CD4-positive, alpha-beta T cell treated with Interleukin-6 at 100 ng/mL for 8 hours (primary cell): ENCODE results near the gene SERINC3.

Experiments
- DNase-seq: peaks from one replicate; pipeline ENCODE4 v3.0.0-alpha.2; 2020; ENCODE audit warnings: mixed read lengths, low spot score

The SERINC3 gene

GRCh38 chr20:44463466-44463865, 58.4 kb downstream of the SERINC3 start:
- no peak for DNase-seq

- no peak for DNase-seq
These were observed 60.1 kb downstream of the SERINC3 start for GRCh38 chr20:44461803-44462174.

GRCh38 chr20:44461142-44461802, 60.6 kb downstream of the SERINC3 start:
- no peak for DNase-seq

- DNase-seq, result no peak
These were observed 61.1 kb downstream of the SERINC3 start for GRCh38 chr20:44460795-44461141.

- DNase-seq, result no peak
These were observed 62.6 kb downstream of the SERINC3 start for GRCh38 chr20:44459271-44459670.

GRCh38 chr20:44457016-44457415, 64.9 kb downstream of the SERINC3 start:
- no peak for DNase-seq

- no peak for DNase-seq
These were observed 65.3 kb downstream of the SERINC3 start for GRCh38 chr20:44456611-44457010.

- DNase-seq, result no peak
These were observed 66.7 kb downstream of the SERINC3 start for GRCh38 chr20:44455126-44455525.

- DNase-seq, result no peak
These were observed 67.4 kb downstream of the SERINC3 start for GRCh38 chr20:44454306-44454963.

GRCh38 chr20:44450903-44451450, 70.9 kb downstream of the SERINC3 start:
- DNase-seq, result no peak

- no peak for DNase-seq
These were observed 71.5 kb downstream of the SERINC3 start for GRCh38 chr20:44450281-44450889.

- no peak for DNase-seq
These were observed 72.0 kb downstream of the SERINC3 start for GRCh38 chr20:44449864-44450263.

- no peak for DNase-seq
These were observed 72.9 kb downstream of the SERINC3 start for GRCh38 chr20:44448753-44449546.

- no peak for DNase-seq
These were observed 73.9 kb downstream of the SERINC3 start for GRCh38 chr20:44447827-44448419.
